ENCODE results near the gene LRPAP1. TPM values are rescaled to one million over a fixed set of nuclear protein-coding genes. Genes with fewer than 3 reads are reported as not detected.

Gene LRPAP1
- total RNA-seq, 2 donors from 2014 or later = 82.5 to 93.9 TPM

DNA sequence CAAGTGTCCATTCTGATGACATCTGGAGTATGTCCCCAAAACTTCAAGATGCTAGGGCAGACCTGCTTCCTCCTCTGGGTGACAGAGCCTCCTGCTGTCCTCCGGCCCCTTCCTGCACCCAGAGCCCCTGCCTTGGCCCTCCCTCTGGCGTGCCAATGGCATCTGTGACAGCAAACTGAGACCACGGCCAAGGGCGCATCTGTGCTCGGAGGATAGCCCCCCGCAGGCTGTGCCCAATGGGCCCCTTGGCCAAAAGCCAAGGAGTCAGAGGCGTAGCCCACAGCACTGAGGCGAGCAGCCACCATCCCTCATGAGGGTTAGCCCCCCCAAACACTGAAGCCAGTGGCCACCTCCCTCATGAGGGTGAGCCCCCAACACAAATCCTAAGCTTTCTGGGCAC is 7.9 kb downstream of the LRPAP1 start:
- no peak for DNase-seq
- 89% methylated on average over 8 of the region's 8 CpGs; no CpG with 5 or more reads in 1 of the 2 donors for WGBS, 2 donors

DNA sequence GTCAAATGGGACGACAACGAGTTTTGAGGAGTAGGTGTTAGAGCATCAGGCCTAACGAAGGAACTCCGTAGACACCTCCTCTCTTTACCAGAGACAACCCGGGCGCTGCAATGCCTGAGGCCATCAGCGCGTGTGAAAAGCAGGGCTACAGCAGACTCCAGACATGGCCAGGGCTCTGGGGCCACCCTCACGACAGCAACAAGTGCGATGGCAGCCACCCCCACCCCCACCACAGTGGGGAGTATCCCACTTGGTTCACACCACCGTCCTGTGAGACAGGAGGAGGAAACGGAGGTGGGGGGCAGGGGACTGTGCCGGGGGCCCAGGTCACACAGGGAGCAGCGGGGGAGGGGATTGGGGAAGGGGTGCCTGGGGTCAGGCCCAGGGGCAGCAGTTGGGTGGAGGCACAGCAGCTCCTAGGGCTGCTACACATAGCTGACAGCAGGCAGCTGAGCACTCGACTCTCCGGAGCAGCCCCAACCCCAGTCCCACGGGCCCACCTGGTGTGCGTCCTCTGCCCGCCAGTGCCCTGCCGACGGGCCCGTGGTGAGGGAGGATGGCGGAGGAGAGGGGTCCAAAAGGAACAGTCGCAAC is 8.5 kb downstream of the LRPAP1 start:
- no peaks in the 10 kb centered on the region for H3K4me1 ChIP-seq
- ATAC-seq = no peak
- WGBS, 2 donors = 87 to 95% methylated on average over 11 to 24 of the region's 24 CpGs
- no peaks in the 10 kb centered on the region for H3K27me3 ChIP-seq
- H3K9me3 ChIP-seq = no peaks in the 10 kb centered on the region
- no peak overlapping the region for H3K4me3 ChIP-seq
- intact Hi-C loops (cut with DNase I) = no loop called here
- no peak overlapping the region for H3K27ac ChIP-seq
- DNase-seq = peak in 1 of 4 donors; percentile 10
- TF ChIP-seq POLR2A (IDR thresholded peaks at IDR 0.05) = no peak
- TF ChIP-seq, protein P1, sequence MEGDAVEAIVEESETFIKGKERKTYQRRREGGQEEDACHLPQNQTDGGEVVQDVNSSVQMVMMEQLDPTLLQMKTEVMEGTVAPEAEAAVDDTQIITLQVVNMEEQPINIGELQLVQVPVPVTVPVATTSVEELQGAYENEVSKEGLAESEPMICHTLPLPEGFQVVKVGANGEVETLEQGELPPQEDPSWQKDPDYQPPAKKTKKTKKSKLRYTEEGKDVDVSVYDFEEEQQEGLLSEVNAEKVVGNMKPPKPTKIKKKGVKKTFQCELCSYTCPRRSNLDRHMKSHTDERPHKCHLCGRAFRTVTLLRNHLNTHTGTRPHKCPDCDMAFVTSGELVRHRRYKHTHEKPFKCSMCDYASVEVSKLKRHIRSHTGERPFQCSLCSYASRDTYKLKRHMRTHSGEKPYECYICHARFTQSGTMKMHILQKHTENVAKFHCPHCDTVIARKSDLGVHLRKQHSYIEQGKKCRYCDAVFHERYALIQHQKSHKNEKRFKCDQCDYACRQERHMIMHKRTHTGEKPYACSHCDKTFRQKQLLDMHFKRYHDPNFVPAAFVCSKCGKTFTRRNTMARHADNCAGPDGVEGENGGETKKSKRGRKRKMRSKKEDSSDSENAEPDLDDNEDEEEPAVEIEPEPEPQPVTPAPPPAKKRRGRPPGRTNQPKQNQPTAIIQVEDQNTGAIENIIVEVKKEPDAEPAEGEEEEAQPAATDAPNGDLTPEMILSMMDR (IDR thresholded peaks at IDR 0.05) = no peak
- peaks cover 14 to 37% of the 10 kb centered on the region in 2 donors for H3K36me3 ChIP-seq (replicated peaks in 1 of 2; ENCODE audit: insufficient read depth in 1 of 2, low read depth in 2 of 2)

More for the DNA sequence above, 7.9 kb downstream of the LRPAP1 start:
- H3K27me3 ChIP-seq = no peaks in the 10 kb centered on the region
- TF ChIP-seq, protein P1 (IDR thresholded peaks at IDR 0.05) = no peak
- no peak for TF ChIP-seq POLR2A (IDR thresholded peaks at IDR 0.05)
- intact Hi-C loops (cut with DNase I) = no loop called here
- H3K36me3 ChIP-seq (replicated peaks in 1 of 2; ENCODE audit: insufficient read depth in 1 of 2, low read depth in 2 of 2) = peaks cover 9 to 30% of the 10 kb centered on the region in 2 donors
- no peak for ATAC-seq
- H3K4me3 ChIP-seq = no peak overlapping the region
- peaks cover under 1% of the 10 kb centered on the region for H3K4me1 ChIP-seq
- no peak overlapping the region for H3K27ac ChIP-seq
- no peaks in the 10 kb centered on the region for H3K9me3 ChIP-seq

DNA sequence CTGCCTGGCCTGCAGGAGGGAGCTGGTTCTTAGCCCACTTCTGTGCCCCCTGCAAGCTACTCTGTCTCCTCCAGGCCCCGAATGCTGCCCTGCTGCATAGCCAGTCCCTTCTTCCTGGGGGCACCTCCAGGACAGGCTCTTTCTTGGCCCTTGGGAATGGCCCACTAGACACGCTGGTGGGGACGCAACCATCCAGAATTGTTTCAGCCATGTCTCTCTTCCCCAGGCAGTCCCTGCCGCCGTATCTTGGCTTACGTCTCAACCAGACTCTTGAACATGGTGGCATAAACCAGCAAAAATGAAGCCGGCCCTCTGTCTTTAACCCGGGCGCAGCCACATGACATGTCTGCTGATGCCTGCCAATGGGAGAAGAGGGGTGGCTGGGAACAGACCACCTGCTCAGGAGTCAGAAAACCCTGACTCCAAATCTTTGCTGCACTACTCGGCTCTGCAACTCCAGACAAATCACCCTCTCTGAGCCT is 9.0 kb downstream of the LRPAP1 start:
- H3K27me3 ChIP-seq = no peaks in the 10 kb centered on the region
- H3K9me3 ChIP-seq = no peaks in the 10 kb centered on the region
- intact Hi-C loops (cut with DNase I) = no loop called here
- DNase-seq (no peak), ATAC-seq (no peak)
- peaks cover 20 to 41% of the 10 kb centered on the region in 2 donors for H3K36me3 ChIP-seq (replicated peaks in 1 of 2; ENCODE audit: insufficient read depth in 1 of 2, low read depth in 2 of 2)
- 91 to 92% methylated on average over 10 of the region's 10 CpGs for WGBS, 2 donors
- no peaks in the 10 kb centered on the region for H3K4me1 ChIP-seq
- no peak for TF ChIP-seq POLR2A (IDR thresholded peaks at IDR 0.05)
- TF ChIP-seq, protein P1 (IDR thresholded peaks at IDR 0.05) = no peak
- H3K27ac ChIP-seq = no peak overlapping the region
- no peak overlapping the region for H3K4me3 ChIP-seq

DNA sequence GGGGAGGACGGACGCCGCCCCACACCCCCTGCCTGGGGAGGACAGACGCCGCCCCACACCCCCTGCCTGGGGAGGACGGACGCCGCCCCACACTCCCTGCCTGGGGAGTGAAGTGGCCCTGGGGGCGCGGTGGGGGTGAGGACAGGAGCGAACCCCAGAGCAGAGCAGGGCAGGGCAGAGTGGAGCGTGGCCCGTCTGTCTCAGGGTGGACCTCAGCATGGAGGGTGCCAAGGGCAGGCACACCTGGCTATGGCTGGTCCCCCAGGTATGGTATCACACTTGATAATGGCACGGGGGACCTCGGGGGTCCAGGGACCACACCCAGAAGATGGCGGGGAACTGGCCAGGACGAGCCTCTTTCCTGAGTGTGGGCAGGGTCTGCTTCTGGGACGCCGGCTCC is 9.6 kb downstream of the LRPAP1 start:
- ATAC-seq (no peak), DNase-seq (no peak)
- H3K9me3 ChIP-seq = no peaks in the 10 kb centered on the region
- H3K4me1 ChIP-seq = no peaks in the 10 kb centered on the region
- no peak overlapping the region for H3K4me3 ChIP-seq
- intact Hi-C loops (cut with DNase I) = no loop called here
- TF ChIP-seq, protein P1 (IDR thresholded peaks at IDR 0.05) = no peak
- TF ChIP-seq POLR2A (IDR thresholded peaks at IDR 0.05) = no peak
- no peaks in the 10 kb centered on the region for H3K27me3 ChIP-seq
- H3K27ac ChIP-seq = no peak overlapping the region
- WGBS, 2 donors = 85 to 97% methylated on average over 5 to 9 of the region's 19 CpGs
- H3K36me3 ChIP-seq (replicated peaks in 1 of 2; ENCODE audit: insufficient read depth in 1 of 2, low read depth in 2 of 2) = peaks cover 23 to 46% of the 10 kb centered on the region in 2 donors

DNA sequence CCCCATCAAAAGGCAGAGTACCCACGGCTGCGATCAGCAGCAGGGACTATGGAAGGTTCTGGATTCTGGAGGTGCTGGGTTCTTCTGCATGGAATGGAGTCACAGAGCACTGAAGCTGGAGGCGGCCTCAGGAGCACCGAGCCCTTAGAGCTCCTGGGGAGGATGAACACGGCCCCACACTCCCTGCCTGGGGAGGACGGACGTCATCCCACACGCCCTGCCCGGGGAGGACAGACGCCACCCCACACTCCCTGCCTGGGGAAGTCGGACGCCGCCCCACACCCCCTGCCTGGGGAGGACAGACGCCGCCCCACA is 9.9 kb downstream of the LRPAP1 start:
- WGBS, 2 donors = 81 to 93% methylated on average over 3 to 5 of the region's 15 CpGs
- Histone ChIP-seq H3K27ac (no peak overlapping the region), H3K4me1 (no peaks in the 10 kb centered on the region), H3K27me3 (no peaks in the 10 kb centered on the region), H3K9me3 (no peaks in the 10 kb centered on the region), H3K36me3 (replicated peaks in 1 of 2; ENCODE audit: insufficient read depth in 1 of 2, low read depth in 2 of 2) (peaks cover 27 to 50% of the 10 kb centered on the region in 2 donors), H3K4me3 (no peak overlapping the region)
- TF ChIP-seq, protein P1 (IDR thresholded peaks at IDR 0.05) = no peak
- no peak for TF ChIP-seq POLR2A (IDR thresholded peaks at IDR 0.05)
- intact Hi-C loops (cut with DNase I) = no loop called here
- DNase-seq = no peak
- ATAC-seq = no peak

All from body of pancreas (tissue), 4 donors.